PC-9 (cell line): ENCODE measurements around the gene ARSI. TPM values are rescaled to one million over a fixed set of nuclear protein-coding genes. Genes with fewer than 3 reads are reported as not detected.

ENCODE experiments used
- BruUV-seq: library from RNA; stranded (reverse); fragments of 400-500 nt; replicated peaks from 2 replicates; lab custom pipeline; 2021; lab: Mats Ljungman, UMichigan
- CTCF ChIA-PET: fragments of 300-600 bp; sonication (Branson Sonifier 250); formaldehyde crosslinking; loops from one replicate; lab custom pipeline; 2022; ENCODE audit warnings: antibody characterized with exemption; lab: Charles Lee
- POLR2A ChIA-PET: fragments of 300-600 bp; sonication (Branson Sonifier 250); formaldehyde crosslinking; loops from one replicate; lab custom pipeline; 2022; ENCODE audit warnings: antibody characterized with exemption; ENCODE audit not compliant: unreplicated experiment; lab: Charles Lee
- DNase-seq, 2 experiments: peaks; one replicate each; pipeline versions ENCODE4 v3.0.0 to v3.0.0-alpha.2; 2015 to 2022; ENCODE audit warnings: mixed read lengths in 1 of 2
- H2AFZ ChIP-seq: fragments of 200-600 bp; sonication (generic); 2 replicates; pipeline ENCODE4 v1.8.1; 2017; ENCODE audit warnings: antibody characterized with exemption
- H3F3A ChIP-seq: fragments of 200-600 bp; sonication (generic); 2 replicates; pipeline ENCODE4 v1.8.1; 2017; ENCODE audit warnings: antibody characterized with exemption, mild to moderate bottlenecking, low read depth; ENCODE audit not compliant: insufficient read depth
- H3K27ac ChIP-seq: fragments of 200-600 bp; sonication (generic); 2 replicates; pipeline ENCODE4 v1.6.1; 2016; ENCODE audit warnings: mixed run types
- H3K27me3 ChIP-seq: fragments of 200-600 bp; sonication (generic); 2 replicates; pipeline ENCODE4 v1.6.1; 2016; ENCODE audit warnings: low read depth, mixed run types; ENCODE audit not compliant: insufficient read depth
- H3K36me3 ChIP-seq: fragments of 200-600 bp; sonication (generic); 2 replicates; pipeline ENCODE4 v1.6.1; 2016; ENCODE audit warnings: low read depth, mixed run types
- H3K4me1 ChIP-seq: fragments of 200-600 bp; sonication (generic); replicated peaks from 2 replicates; pipeline ENCODE4 v1.6.1; 2016; ENCODE audit warnings: mixed run types; ENCODE audit not compliant: insufficient read depth
- H3K4me2 ChIP-seq: fragments of 200-600 bp; sonication (generic); 2 replicates; pipeline ENCODE4 v1.6.1; 2017; ENCODE audit warnings: mixed run types
- H3K4me3 ChIP-seq: fragments of 200-600 bp; sonication (generic); 2 replicates; pipeline ENCODE4 v1.6.1; 2016; ENCODE audit warnings: mixed run types
- H3K79me2 ChIP-seq: fragments of 200-600 bp; sonication (generic); 2 replicates; pipeline ENCODE4 v1.6.1; 2017; ENCODE audit warnings: low read depth, mixed run types
- H3K9me2 ChIP-seq: fragments of 200-600 bp; sonication (generic); 2 replicates; pipeline ENCODE4 v1.8.1; 2017; ENCODE audit warnings: mild to moderate bottlenecking; ENCODE audit not compliant: insufficient read depth
- H3K9me3 ChIP-seq: fragments of 200-600 bp; sonication (generic); 2 replicates; pipeline ENCODE4 v1.8.1; 2016; ENCODE audit warnings: low read depth; ENCODE audit not compliant: insufficient read depth
- H4K20me1 ChIP-seq: fragments of 200-600 bp; sonication (generic); 2 replicates; pipeline ENCODE4 v1.8.1; 2017; ENCODE audit not compliant: insufficient read depth
- CTCF ChIP-seq: fragments of 200-600 bp; sonication (generic); conservative IDR thresholded peaks from 2 replicates; pipeline ENCODE4 v1.6.1; 2017; ENCODE audit warnings: mixed run types, antibody characterized with exemption, mild to moderate bottlenecking, moderate library complexity
- EZH2 ChIP-seq: fragments of 200-600 bp; sonication (generic); IDR thresholded peaks from 2 replicates; pipeline ENCODE4 v1.8.0; 2017; ENCODE audit warnings: antibody characterized with exemption, low read depth
- intact Hi-C: fragments of 100-400 bp; cut with micrococcal nuclease; formaldehyde crosslinking; loops from one replicate; pipeline ENCODE4 v1.10.0; 2022; ENCODE audit not compliant: unreplicated experiment
- total RNA-seq: library from RNA; stranded (reverse); gene quantifications from 2 replicates; pipeline ENCODE4 v1.2.3, GENCODE V29; 2021

ARSI gene
- total RNA-seq, 1 experiment from 2014 or later = 2.6 TPM

GRCh38 chr5:150335778-150336177 lies 33.1 kb upstream of the ARSI start:
- ChIA-PET POLR2A (interaction anchor here (0.6 kb wide), 1 partner anchor 39 kb away, joined by 3 read pairs; no protein-coding TSS in a partner anchor), CTCF (no interaction called here)
- Histone ChIP-seq H3K79me2 (no peaks in the 10 kb centered on the region), H3K4me1 (no peaks in the 10 kb centered on the region), H3K36me3 (no peaks in the 10 kb centered on the region), H3F3A (no peaks in the 10 kb centered on the region), H2AFZ (no peak overlapping the region), H3K27me3 (no peaks in the 10 kb centered on the region), H3K9me3 (no peaks in the 10 kb centered on the region), H3K4me3 (no peak overlapping the region), H3K9me2 (no peaks in the 10 kb centered on the region), H4K20me1 (no peaks in the 10 kb centered on the region), H3K4me2 (no peak overlapping the region), H3K27ac (no peak overlapping the region)
- DNase-seq = no peak
- BruUV-seq = no TSS peak
- TF ChIP-seq EZH2 = no peak
- no peak for TF ChIP-seq CTCF
- intact Hi-C loops = no loop called here

- no peaks in the 10 kb centered on the region for H3F3A ChIP-seq
- no peaks in the 10 kb centered on the region for H3K79me2 ChIP-seq
- no peaks in the 10 kb centered on the region for H3K36me3 ChIP-seq
- H4K20me1 ChIP-seq = no peaks in the 10 kb centered on the region
- H3K9me3 ChIP-seq = no peaks in the 10 kb centered on the region
- intact Hi-C loops = no loop called here
- DNase-seq = no peak
- ChIA-PET CTCF (no interaction called here), POLR2A (no interaction called here)
- no peak overlapping the region for H3K4me3 ChIP-seq
- no peak overlapping the region for H3K4me2 ChIP-seq
- TF ChIP-seq EZH2 (no peak), CTCF (no peak)
- H3K27ac ChIP-seq = no peak overlapping the region
- BruUV-seq = no TSS peak
- no peaks in the 10 kb centered on the region for H3K27me3 ChIP-seq
- H2AFZ ChIP-seq = no peak overlapping the region
- H3K4me1 ChIP-seq = no peaks in the 10 kb centered on the region
- no peaks in the 10 kb centered on the region for H3K9me2 ChIP-seq
Observed at GRCh38 chr5:150333400-150333799, 30.7 kb upstream of the ARSI start.

- no peaks in the 10 kb centered on the region for H3K9me2 ChIP-seq
- H2AFZ ChIP-seq = no peak overlapping the region
- TF ChIP-seq CTCF (no peak), EZH2 (no peak)
- BruUV-seq = no TSS peak
- H3K4me3 ChIP-seq = no peak overlapping the region
- no peaks in the 10 kb centered on the region for H4K20me1 ChIP-seq
- POLR2A ChIA-PET = no interaction called here
- H3K4me1 ChIP-seq = no peaks in the 10 kb centered on the region
- H3K4me2 ChIP-seq = no peak overlapping the region
- intact Hi-C loops = no loop called here
- no peaks in the 10 kb centered on the region for H3K9me3 ChIP-seq
- no peak overlapping the region for H3K27ac ChIP-seq
- DNase-seq = no peak
- no peaks in the 10 kb centered on the region for H3K27me3 ChIP-seq
- H3K79me2 ChIP-seq = no peaks in the 10 kb centered on the region
- H3K36me3 ChIP-seq = no peaks in the 10 kb centered on the region
- no peaks in the 10 kb centered on the region for H3F3A ChIP-seq
- CTCF ChIA-PET = no interaction called here
Observed at GRCh38 chr5:150329881-150330876, 27.5 kb upstream of the ARSI start.
